ENCODE measurements around the gene AHDC1.

GRCh38 chr1:27598295-27598687, 5.7 kb downstream of the AHDC1 start:
- TF ChIP-seq CTCF (IDR thresholded peaks at IDR 0.05) (no peak), NFE2L2 (conservative IDR thresholded peaks at IDR 0.05; ENCODE audit: low read length) (no peak), POLR2A (IDR thresholded peaks at IDR 0.05; ENCODE audit: low read length) (no peak), BCL3 (IDR thresholded peaks at IDR 0.05) (no peak), EP300 (IDR thresholded peaks at IDR 0.05) (no peak), PBX3 (IDR thresholded peaks at IDR 0.05) (no peak), BHLHE40 (IDR thresholded peaks at IDR 0.05; ENCODE audit: low read depth, low read length) (no peak), MAFK (IDR thresholded peaks at IDR 0.05; ENCODE audit: partially characterized antibody) (no peak), REST (IDR thresholded peaks at IDR 0.05) (no peak)

Measured in A549 (cell line).